ENCODE data around the gene C12orf50.

The C12orf50 gene

GRCh38 chr12:87943762-87944161 is 85.4 kb downstream of the C12orf50 start:
- Histone ChIP-seq H3K79me2 (ENCODE audit: insufficient read depth, low read length) (no peaks in the 10 kb centered on the region), H3K4me2 (ENCODE audit: low read length) (no peak overlapping the region), H3F3A (ENCODE audit: insufficient read depth, low read length) (no peaks in the 10 kb centered on the region), H4K20me1 (ENCODE audit: insufficient read depth, low read length) (no peaks in the 10 kb centered on the region), H3K9ac (ENCODE audit: low read length) (no peak overlapping the region), H3K9me2 (ENCODE audit: low read depth, low read length) (no peaks in the 10 kb centered on the region), H3K27ac (ENCODE audit: low read depth, low read length, poor library complexity, severe bottlenecking) (no peak overlapping the region), H3K9me3 (ENCODE audit: low read length) (no peaks in the 10 kb centered on the region), H3K4me1 (ENCODE audit: insufficient read depth, low read length, severe bottlenecking) (no peaks in the 10 kb centered on the region), H3K4me3 (ENCODE audit: low read depth, low read length, poor library complexity, severe bottlenecking) (no peak overlapping the region), H2AFZ (ENCODE audit: low read length) (no peak overlapping the region), H3K36me3 (ENCODE audit: insufficient read depth, low read length) (no peaks in the 10 kb centered on the region), H3K27me3 (ENCODE audit: insufficient read depth, low read length) (no peaks in the 10 kb centered on the region)
- TF ChIP-seq EZH2 (IDR thresholded peaks at IDR 0.05; ENCODE audit: borderline replicate concordance, low read length) = no peak
- no peak for TF ChIP-seq CTCF (IDR thresholded peaks at IDR 0.05; ENCODE audit: low read length)

GRCh38 chr12:87943023-87943422 is 86.2 kb downstream of the C12orf50 start:
- Histone ChIP-seq H3K9me2 (ENCODE audit: low read depth, low read length) (no peaks in the 10 kb centered on the region), H3K9ac (ENCODE audit: low read length) (no peak overlapping the region), H3K79me2 (ENCODE audit: insufficient read depth, low read length) (no peaks in the 10 kb centered on the region), H3K4me2 (ENCODE audit: low read length) (no peak overlapping the region), H4K20me1 (ENCODE audit: insufficient read depth, low read length) (no peaks in the 10 kb centered on the region), H3K4me3 (ENCODE audit: low read depth, low read length, poor library complexity, severe bottlenecking) (no peak overlapping the region), H3K9me3 (ENCODE audit: low read length) (no peaks in the 10 kb centered on the region), H3K4me1 (ENCODE audit: insufficient read depth, low read length, severe bottlenecking) (no peaks in the 10 kb centered on the region), H2AFZ (ENCODE audit: low read length) (no peak overlapping the region), H3K36me3 (ENCODE audit: insufficient read depth, low read length) (no peaks in the 10 kb centered on the region), H3K27me3 (ENCODE audit: insufficient read depth, low read length) (no peaks in the 10 kb centered on the region), H3F3A (ENCODE audit: insufficient read depth, low read length) (no peaks in the 10 kb centered on the region), H3K27ac (ENCODE audit: low read depth, low read length, poor library complexity, severe bottlenecking) (no peak overlapping the region)
- TF ChIP-seq CTCF (IDR thresholded peaks at IDR 0.05; ENCODE audit: low read length) (no peak), EZH2 (IDR thresholded peaks at IDR 0.05; ENCODE audit: borderline replicate concordance, low read length) (no peak)

- Histone ChIP-seq H3K36me3 (ENCODE audit: insufficient read depth, low read length) (no peaks in the 10 kb centered on the region), H3K4me3 (ENCODE audit: low read depth, low read length, poor library complexity, severe bottlenecking) (no peak overlapping the region), H3K79me2 (ENCODE audit: insufficient read depth, low read length) (no peaks in the 10 kb centered on the region), H3K9me2 (ENCODE audit: low read depth, low read length) (no peaks in the 10 kb centered on the region), H3K27me3 (ENCODE audit: insufficient read depth, low read length) (no peaks in the 10 kb centered on the region), H3F3A (ENCODE audit: insufficient read depth, low read length) (no peaks in the 10 kb centered on the region), H3K9ac (ENCODE audit: low read length) (no peak overlapping the region), H3K9me3 (ENCODE audit: low read length) (no peaks in the 10 kb centered on the region), H2AFZ (ENCODE audit: low read length) (no peak overlapping the region), H3K4me1 (ENCODE audit: insufficient read depth, low read length, severe bottlenecking) (no peaks in the 10 kb centered on the region), H3K27ac (ENCODE audit: low read depth, low read length, poor library complexity, severe bottlenecking) (no peak overlapping the region), H3K4me2 (ENCODE audit: low read length) (no peak overlapping the region), H4K20me1 (ENCODE audit: insufficient read depth, low read length) (no peaks in the 10 kb centered on the region)
- TF ChIP-seq CTCF (IDR thresholded peaks at IDR 0.05; ENCODE audit: low read length) (no peak), EZH2 (IDR thresholded peaks at IDR 0.05; ENCODE audit: borderline replicate concordance, low read length) (no peak)
Measured at GRCh38 chr12:87939182-87939581, 90.0 kb downstream of the C12orf50 start.
